ENCODE results near the gene KCNC2.
"Not testable (repeated sequence)": the region's sequence is repeated elsewhere in the genome, so short reads cannot be mapped to it uniquely, and the experiment has no call there.

The KCNC2 gene

GRCh38 chr12:75185881-75186280 lies 23.8 kb downstream of the KCNC2 start:
- not testable (repeated sequence) for H3K27ac Mint-ChIP-seq

GRCh38 chr12:75184516-75184915 lies 25.1 kb downstream of the KCNC2 start:
- H3K9me3 Mint-ChIP-seq, result no peaks in the 10 kb centered on the region
- H3K4me3 Mint-ChIP-seq, result no peak overlapping the region
- H3K4me1 Mint-ChIP-seq, result no peaks in the 10 kb centered on the region
- peaks cover 1% of the 10 kb centered on the region for H3K27me3 Mint-ChIP-seq
- no peak overlapping the region for H3K27ac Mint-ChIP-seq
- H3K36me3 Mint-ChIP-seq, result no peaks in the 10 kb centered on the region

More at GRCh38 chr12:75185881-75186280, 23.8 kb downstream of the KCNC2 start:
- H3K9me3 Mint-ChIP-seq, H3K4me1 Mint-ChIP-seq, H3K36me3 Mint-ChIP-seq, H3K4me3 Mint-ChIP-seq, H3K27me3 Mint-ChIP-seq: not testable (repeated sequence)

- H3K36me3 Mint-ChIP-seq, result no peaks in the 10 kb centered on the region
- peaks cover 1% of the 10 kb centered on the region for H3K27me3 Mint-ChIP-seq
- no peak overlapping the region for H3K4me3 Mint-ChIP-seq
- H3K4me1 Mint-ChIP-seq, result no peaks in the 10 kb centered on the region
- H3K9me3 Mint-ChIP-seq, result no peaks in the 10 kb centered on the region
- H3K27ac Mint-ChIP-seq, result no peak overlapping the region
These were observed 25.7 kb downstream of the KCNC2 start for GRCh38 chr12:75183967-75184366.

GRCh38 chr12:75177997-75178396 lies 31.6 kb downstream of the KCNC2 start:
- Mint-ChIP-seq H3K9me3 (no peaks in the 10 kb centered on the region), H3K27ac (no peak overlapping the region)

GRCh38 chr12:75172611-75173010 lies 37.0 kb downstream of the KCNC2 start:
- Mint-ChIP-seq H3K4me1 (no peaks in the 10 kb centered on the region), H3K4me3 (no peak overlapping the region), H3K9me3 (no peaks in the 10 kb centered on the region), H3K27me3 (no peaks in the 10 kb centered on the region), H3K27ac (no peak overlapping the region), H3K36me3 (no peaks in the 10 kb centered on the region)

More at GRCh38 chr12:75177997-75178396, 31.6 kb downstream of the KCNC2 start:
- H3K27me3 Mint-ChIP-seq, result no peaks in the 10 kb centered on the region
- no peaks in the 10 kb centered on the region for H3K4me1 Mint-ChIP-seq
- H3K36me3 Mint-ChIP-seq, result no peaks in the 10 kb centered on the region
- no peak overlapping the region for H3K4me3 Mint-ChIP-seq

GRCh38 chr12:75170640-75171185 lies 38.9 kb downstream of the KCNC2 start:
- H3K36me3 Mint-ChIP-seq, result no peaks in the 10 kb centered on the region
- no peaks in the 10 kb centered on the region for H3K9me3 Mint-ChIP-seq
- no peaks in the 10 kb centered on the region for H3K27me3 Mint-ChIP-seq
- no peaks in the 10 kb centered on the region for H3K4me1 Mint-ChIP-seq
- no peak overlapping the region for H3K27ac Mint-ChIP-seq
- no peak overlapping the region for H3K4me3 Mint-ChIP-seq

GRCh38 chr12:75162845-75163244 lies 46.8 kb downstream of the KCNC2 start:
- Mint-ChIP-seq H3K27ac (no peak overlapping the region), H3K36me3 (no peaks in the 10 kb centered on the region), H3K4me3 (no peak overlapping the region), H3K27me3 (no peaks in the 10 kb centered on the region), H3K4me1 (no peaks in the 10 kb centered on the region), H3K9me3 (no peaks in the 10 kb centered on the region)

GRCh38 chr12:75161488-75161887 lies 48.2 kb downstream of the KCNC2 start:
- Mint-ChIP-seq H3K4me1 (no peaks in the 10 kb centered on the region), H3K27me3 (no peaks in the 10 kb centered on the region), H3K4me3 (no peak overlapping the region), H3K27ac (no peak overlapping the region), H3K36me3 (no peaks in the 10 kb centered on the region), H3K9me3 (no peaks in the 10 kb centered on the region)

- H3K4me3 Mint-ChIP-seq, result no peak overlapping the region
These were observed 52.3 kb downstream of the KCNC2 start for GRCh38 chr12:75157385-75157784.

GRCh38 chr12:75155962-75156361 lies 53.7 kb downstream of the KCNC2 start:
- Mint-ChIP-seq H3K4me3 (no peak overlapping the region), H3K9me3 (no peaks in the 10 kb centered on the region), H3K36me3 (no peaks in the 10 kb centered on the region), H3K27ac (no peak overlapping the region), H3K4me1 (no peaks in the 10 kb centered on the region), H3K27me3 (no peaks in the 10 kb centered on the region)

More at GRCh38 chr12:75157385-75157784, 52.3 kb downstream of the KCNC2 start:
- no peaks in the 10 kb centered on the region for H3K36me3 Mint-ChIP-seq
- no peak overlapping the region for H3K27ac Mint-ChIP-seq
- no peaks in the 10 kb centered on the region for H3K9me3 Mint-ChIP-seq
- no peaks in the 10 kb centered on the region for H3K4me1 Mint-ChIP-seq
- no peaks in the 10 kb centered on the region for H3K27me3 Mint-ChIP-seq

- Mint-ChIP-seq H3K27ac (no peak overlapping the region), H3K9me3 (no peaks in the 10 kb centered on the region), H3K4me1 (no peaks in the 10 kb centered on the region), H3K4me3 (no peak overlapping the region), H3K27me3 (no peaks in the 10 kb centered on the region), H3K36me3 (no peaks in the 10 kb centered on the region)
These were observed 55.3 kb downstream of the KCNC2 start for GRCh38 chr12:75154388-75154787.

GRCh38 chr12:75139196-75139595 lies 70.4 kb downstream of the KCNC2 start:
- peaks cover 2% of the 10 kb centered on the region for H3K27me3 Mint-ChIP-seq
- no peak overlapping the region for H3K27ac Mint-ChIP-seq
- no peaks in the 10 kb centered on the region for H3K4me1 Mint-ChIP-seq
- H3K9me3 Mint-ChIP-seq, result no peaks in the 10 kb centered on the region
- no peak overlapping the region for H3K4me3 Mint-ChIP-seq
- no peaks in the 10 kb centered on the region for H3K36me3 Mint-ChIP-seq

- Mint-ChIP-seq H3K27ac (no peak overlapping the region), H3K4me1 (no peaks in the 10 kb centered on the region), H3K9me3 (no peaks in the 10 kb centered on the region), H3K36me3 (no peaks in the 10 kb centered on the region), H3K27me3 (peaks cover 3% of the 10 kb centered on the region), H3K4me3 (no peak overlapping the region)
These were observed 71.7 kb downstream of the KCNC2 start for GRCh38 chr12:75137896-75138295.

- H3K4me1 Mint-ChIP-seq, result no peaks in the 10 kb centered on the region
- H3K9me3 Mint-ChIP-seq, result no peaks in the 10 kb centered on the region
- H3K27me3 Mint-ChIP-seq, result peaks cover 3% of the 10 kb centered on the region
- H3K36me3 Mint-ChIP-seq, result no peaks in the 10 kb centered on the region
- no peak overlapping the region for H3K4me3 Mint-ChIP-seq
- H3K27ac Mint-ChIP-seq, result no peak overlapping the region
These were observed 74.6 kb downstream of the KCNC2 start for GRCh38 chr12:75135026-75135425.

GRCh38 chr12:75130811-75131210 lies 78.8 kb downstream of the KCNC2 start:
- Mint-ChIP-seq H3K4me3 (no peak overlapping the region), H3K4me1 (no peaks in the 10 kb centered on the region), H3K9me3 (no peaks in the 10 kb centered on the region), H3K36me3 (no peaks in the 10 kb centered on the region), H3K27me3 (peaks cover 2% of the 10 kb centered on the region), H3K27ac (no peak overlapping the region)

GRCh38 chr12:75129275-75129674 lies 80.4 kb downstream of the KCNC2 start:
- Mint-ChIP-seq H3K9me3 (no peaks in the 10 kb centered on the region), H3K4me3 (no peak overlapping the region), H3K27me3 (peaks cover 2% of the 10 kb centered on the region), H3K4me1 (no peaks in the 10 kb centered on the region), H3K36me3 (no peaks in the 10 kb centered on the region), H3K27ac (no peak overlapping the region)

- Mint-ChIP-seq H3K27ac (no peak overlapping the region), H3K36me3 (no peaks in the 10 kb centered on the region), H3K4me1 (no peaks in the 10 kb centered on the region), H3K4me3 (no peak overlapping the region), H3K9me3 (no peaks in the 10 kb centered on the region), H3K27me3 (no peaks in the 10 kb centered on the region)
These were observed 88.5 kb downstream of the KCNC2 start for GRCh38 chr12:75121036-75121705.

Data from activated naive CD4-positive, alpha-beta T cell treated with anti-CD3 and anti-CD28 coated beads, Interleukin-2, amount 50 U/mL, for 24 hours (primary cell).